ENCODE results near the gene DCXR.
A peak's percentile ranks its signal among the peaks of the same experiment; 100 is the strongest.

DCXR gene

GRCh38 chr17:82048571-82048971, 11.1 kb upstream of the DCXR start:
- Histone ChIP-seq H3K4me1 (ENCODE audit: insufficient read depth, insufficient read length) (peaks cover 24% of the 10 kb centered on the region), H3K9ac (ENCODE audit: insufficient read length, low read depth) (no peak overlapping the region), H3K4me3 (ENCODE audit: insufficient read length, low read depth) (no peak overlapping the region), H3K36me3 (ENCODE audit: insufficient read depth, insufficient read length, low read length) (peaks cover 49% of the 10 kb centered on the region), H3K9me3 (ENCODE audit: insufficient read depth, low read length) (no peaks in the 10 kb centered on the region), H3K27me3 (ENCODE audit: insufficient read depth, insufficient read length) (peaks cover 3% of the 10 kb centered on the region)
- DNase-seq (ENCODE audit: low read depth, low spot score) = no peak
- no peak for TF ChIP-seq YY1 (IDR thresholded peaks at IDR 0.05; ENCODE audit: insufficient read depth, insufficient read length)
- TF ChIP-seq ZNF274 (IDR thresholded peaks at IDR 0.05; ENCODE audit: low read depth, low read length) = no peak
- no peak for TF ChIP-seq SUZ12 (IDR thresholded peaks at IDR 0.05; ENCODE audit: extremely low read depth, insufficient read depth, insufficient read length)

DNA sequence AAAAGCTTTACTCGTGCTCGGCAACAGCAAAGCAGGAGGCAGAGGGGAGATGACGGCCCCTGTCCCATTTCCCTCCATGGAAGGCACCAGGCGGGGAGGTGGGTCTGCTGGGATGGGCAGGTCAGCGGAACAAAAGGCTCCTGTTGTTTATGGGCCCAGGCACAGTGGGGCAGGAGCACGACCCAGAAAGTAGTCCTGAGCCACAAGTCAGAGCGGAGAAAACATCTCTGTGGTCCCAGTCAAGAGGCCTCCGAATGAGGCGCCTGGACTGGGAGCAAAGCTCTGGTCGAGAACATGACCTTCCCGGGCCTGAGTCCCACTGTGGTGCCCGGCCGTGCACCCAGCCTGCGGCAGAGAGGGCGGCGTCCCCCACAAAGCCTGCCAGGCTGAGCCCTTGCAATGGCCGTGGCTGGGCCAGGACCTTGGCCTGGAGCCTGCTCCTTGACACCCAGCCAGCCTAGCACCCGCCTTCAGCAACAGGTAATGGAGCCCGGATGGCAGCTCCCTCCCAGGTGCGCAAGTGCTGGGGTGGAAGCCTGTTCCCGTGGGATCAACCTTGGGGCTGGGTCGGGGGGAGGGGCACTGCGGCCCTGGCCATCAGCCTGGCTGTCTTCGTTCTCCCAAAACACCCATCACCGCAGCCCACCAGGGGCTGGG, 10.5 kb upstream of the DCXR start:
- H3K36me3 ChIP-seq (ENCODE audit: insufficient read depth, insufficient read length, low read length) = peaks cover 44% of the 10 kb centered on the region
- no peak overlapping the region for H3K9ac ChIP-seq (ENCODE audit: insufficient read length, low read depth)
- DNase-seq (ENCODE audit: low read depth, low spot score) = no peak
- H3K9me3 ChIP-seq (ENCODE audit: insufficient read depth, low read length) = no peaks in the 10 kb centered on the region
- H3K27me3 ChIP-seq (ENCODE audit: insufficient read depth, insufficient read length) = peaks cover 3% of the 10 kb centered on the region
- no peak for TF ChIP-seq YY1 (IDR thresholded peaks at IDR 0.05; ENCODE audit: insufficient read depth, insufficient read length)
- TF ChIP-seq ZNF274 (IDR thresholded peaks at IDR 0.05; ENCODE audit: low read depth, low read length) = no peak
- peaks cover 24% of the 10 kb centered on the region for H3K4me1 ChIP-seq (ENCODE audit: insufficient read depth, insufficient read length)
- H3K4me3 ChIP-seq (ENCODE audit: insufficient read length, low read depth) = no peak overlapping the region

DNA sequence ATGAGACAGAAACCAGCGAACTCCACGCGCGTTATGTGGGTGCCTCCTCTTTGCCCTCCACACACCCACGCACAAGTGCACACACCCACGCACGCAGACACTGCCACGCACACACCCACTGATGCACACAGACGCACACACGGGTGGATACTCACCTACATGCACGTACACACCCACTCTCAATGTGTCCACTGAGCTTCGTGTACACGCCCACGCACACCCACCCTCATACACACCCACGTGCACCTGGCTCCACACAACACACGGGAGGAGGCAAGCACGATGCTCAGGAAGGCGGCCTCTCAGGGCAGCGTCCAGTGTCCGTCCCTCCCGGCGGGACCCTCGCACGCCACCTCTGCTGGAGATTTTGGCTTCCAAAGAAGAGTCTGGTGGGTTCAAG, 9.9 kb upstream of the DCXR start:
- TF ChIP-seq YY1 (IDR thresholded peaks at IDR 0.05; ENCODE audit: insufficient read depth, insufficient read length) (no peak), SUZ12 (IDR thresholded peaks at IDR 0.05; ENCODE audit: extremely low read depth, insufficient read depth, insufficient read length) (no peak), ZNF274 (IDR thresholded peaks at IDR 0.05; ENCODE audit: low read depth, low read length) (no peak)
- Histone ChIP-seq H3K9me3 (ENCODE audit: insufficient read depth, low read length) (no peaks in the 10 kb centered on the region), H3K4me3 (ENCODE audit: insufficient read length, low read depth) (no peak overlapping the region), H3K4me1 (ENCODE audit: insufficient read depth, insufficient read length) (peaks cover 30% of the 10 kb centered on the region), H3K9ac (ENCODE audit: insufficient read length, low read depth) (peak overlapping the region; percentile 36), H3K36me3 (ENCODE audit: insufficient read depth, insufficient read length, low read length) (peaks cover 42% of the 10 kb centered on the region), H3K27me3 (ENCODE audit: insufficient read depth, insufficient read length) (peaks cover 5% of the 10 kb centered on the region)
- DNase-seq (ENCODE audit: low read depth, low spot score) = no peak

DNA sequence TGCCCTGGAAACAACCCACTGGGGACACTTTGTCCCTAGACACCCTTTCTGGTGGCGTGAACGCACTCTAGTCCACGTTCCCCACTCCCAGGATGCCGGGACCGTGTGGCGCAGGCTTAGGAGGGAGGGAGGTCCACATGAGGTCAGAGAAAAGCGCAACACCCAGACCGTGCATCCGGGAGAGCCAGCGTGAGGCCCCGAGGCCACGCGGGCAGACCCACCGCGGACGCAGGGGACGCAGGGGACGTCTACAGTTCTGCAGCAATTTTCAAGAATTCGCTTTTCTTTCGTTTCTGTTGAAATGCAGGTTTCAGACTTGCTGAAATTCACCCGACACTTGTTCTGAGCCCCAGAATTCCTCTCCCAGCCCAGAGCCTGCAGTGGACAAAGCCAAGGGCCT, 9.4 kb upstream of the DCXR start:
- Histone ChIP-seq H3K36me3 (ENCODE audit: insufficient read depth, insufficient read length, low read length) (peaks cover 42% of the 10 kb centered on the region), H3K9ac (ENCODE audit: insufficient read length, low read depth) (no peak overlapping the region), H3K4me3 (ENCODE audit: insufficient read length, low read depth) (no peak overlapping the region), H3K9me3 (ENCODE audit: insufficient read depth, low read length) (no peaks in the 10 kb centered on the region), H3K27me3 (ENCODE audit: insufficient read depth, insufficient read length) (peaks cover 6% of the 10 kb centered on the region), H3K4me1 (ENCODE audit: insufficient read depth, insufficient read length) (peaks cover 31% of the 10 kb centered on the region)
- DNase-seq (ENCODE audit: low read depth, low spot score) = no peak
- TF ChIP-seq ZNF274 (IDR thresholded peaks at IDR 0.05; ENCODE audit: low read depth, low read length) = no peak
- TF ChIP-seq SUZ12 (IDR thresholded peaks at IDR 0.05; ENCODE audit: extremely low read depth, insufficient read depth, insufficient read length) = no peak
- TF ChIP-seq YY1 (IDR thresholded peaks at IDR 0.05; ENCODE audit: insufficient read depth, insufficient read length) = no peak

DNA sequence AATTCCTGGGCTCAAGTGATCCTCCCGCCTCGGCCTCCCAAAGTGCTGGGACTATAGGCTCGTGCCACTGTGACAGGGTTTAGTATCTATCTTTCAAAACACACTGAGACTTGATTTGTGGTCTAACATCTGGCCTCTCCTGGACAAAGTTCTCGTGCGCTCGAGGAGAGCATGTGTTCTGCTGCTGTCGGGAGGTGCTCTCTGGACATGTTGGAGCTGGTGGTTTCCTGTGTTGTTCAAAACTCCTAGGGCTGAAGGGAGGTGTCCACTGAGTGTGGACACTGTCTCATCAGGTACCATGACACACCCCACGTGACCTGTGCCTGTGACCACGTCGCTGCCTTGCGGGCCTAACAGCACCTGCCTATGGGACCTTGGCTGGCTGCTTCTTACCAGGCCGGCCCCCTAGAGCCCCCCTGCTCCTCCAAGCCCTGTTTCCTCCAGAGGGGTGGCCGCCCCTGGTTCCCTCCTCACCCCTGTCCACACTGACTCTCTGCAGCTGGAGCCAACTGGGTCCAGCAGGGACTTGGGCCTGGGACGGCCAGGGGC, 8.5 kb upstream of the DCXR start:
- Histone ChIP-seq H3K9ac (ENCODE audit: insufficient read length, low read depth) (peak overlapping the region; percentile 8), H3K36me3 (ENCODE audit: insufficient read depth, insufficient read length, low read length) (peaks cover 42% of the 10 kb centered on the region), H3K4me1 (ENCODE audit: insufficient read depth, insufficient read length) (peaks cover 31% of the 10 kb centered on the region), H3K4me3 (ENCODE audit: insufficient read length, low read depth) (no peak overlapping the region), H3K9me3 (ENCODE audit: insufficient read depth, low read length) (no peaks in the 10 kb centered on the region), H3K27me3 (ENCODE audit: insufficient read depth, insufficient read length) (peaks cover 6% of the 10 kb centered on the region)
- no peak for TF ChIP-seq ZNF274 (IDR thresholded peaks at IDR 0.05; ENCODE audit: low read depth, low read length)
- TF ChIP-seq SUZ12 (IDR thresholded peaks at IDR 0.05; ENCODE audit: extremely low read depth, insufficient read depth, insufficient read length) = no peak
- no peak for TF ChIP-seq YY1 (IDR thresholded peaks at IDR 0.05; ENCODE audit: insufficient read depth, insufficient read length)
- DNase-seq (ENCODE audit: low read depth, low spot score) = no peak

GRCh38 chr17:82043507-82043906, 6.0 kb upstream of the DCXR start:
- H3K9ac ChIP-seq (ENCODE audit: insufficient read length, low read depth) = no peak overlapping the region
- H3K9me3 ChIP-seq (ENCODE audit: insufficient read depth, low read length) = no peaks in the 10 kb centered on the region
- H3K4me1 ChIP-seq (ENCODE audit: insufficient read depth, insufficient read length) = peaks cover 24% of the 10 kb centered on the region
- H3K36me3 ChIP-seq (ENCODE audit: insufficient read depth, insufficient read length, low read length) = peaks cover 22% of the 10 kb centered on the region
- DNase-seq (ENCODE audit: low read depth, low spot score) = no peak
- TF ChIP-seq SUZ12 (IDR thresholded peaks at IDR 0.05; ENCODE audit: extremely low read depth, insufficient read depth, insufficient read length) = no peak
- no peak for TF ChIP-seq YY1 (IDR thresholded peaks at IDR 0.05; ENCODE audit: insufficient read depth, insufficient read length)
- TF ChIP-seq ZNF274 (IDR thresholded peaks at IDR 0.05; ENCODE audit: low read depth, low read length) = no peak
- peaks cover 14% of the 10 kb centered on the region for H3K27me3 ChIP-seq (ENCODE audit: insufficient read depth, insufficient read length)
- H3K4me3 ChIP-seq (ENCODE audit: insufficient read length, low read depth) = no peak overlapping the region

DNA sequence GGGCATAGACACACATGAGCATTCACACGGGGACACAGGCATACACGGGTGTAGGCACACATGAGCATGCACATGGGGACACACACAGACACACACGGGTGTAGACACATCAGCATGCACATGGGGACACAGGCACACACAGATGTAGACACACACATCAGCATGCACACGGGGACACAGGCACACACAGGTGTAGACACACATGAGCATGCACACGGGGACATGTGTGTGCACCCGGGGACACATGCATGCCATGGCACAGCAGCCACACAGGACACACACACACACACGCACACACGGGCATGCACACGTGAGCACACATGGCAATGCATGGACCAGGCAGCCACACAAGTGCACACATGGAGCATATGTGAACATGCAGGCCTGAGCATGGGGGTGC, 5.2 kb upstream of the DCXR start:
- no peak for DNase-seq (ENCODE audit: low read depth, low spot score)
- TF ChIP-seq SUZ12 (IDR thresholded peaks at IDR 0.05; ENCODE audit: extremely low read depth, insufficient read depth, insufficient read length) = no peak
- no peak for TF ChIP-seq YY1 (IDR thresholded peaks at IDR 0.05; ENCODE audit: insufficient read depth, insufficient read length)
- no peak for TF ChIP-seq ZNF274 (IDR thresholded peaks at IDR 0.05; ENCODE audit: low read depth, low read length)
- H3K4me3 ChIP-seq (ENCODE audit: insufficient read length, low read depth) = no peak overlapping the region
- peaks cover 13% of the 10 kb centered on the region for H3K36me3 ChIP-seq (ENCODE audit: insufficient read depth, insufficient read length, low read length)
- H3K9ac ChIP-seq (ENCODE audit: insufficient read length, low read depth) = no peak overlapping the region
- peaks cover 24% of the 10 kb centered on the region for H3K4me1 ChIP-seq (ENCODE audit: insufficient read depth, insufficient read length)
- peaks cover 14% of the 10 kb centered on the region for H3K27me3 ChIP-seq (ENCODE audit: insufficient read depth, insufficient read length)
- H3K9me3 ChIP-seq (ENCODE audit: insufficient read depth, low read length) = no peaks in the 10 kb centered on the region

Measured in NT2/D1 (cell line).